HG03378 (cell line): ENCODE measurements around the gene WDR26.
A peak's percentile ranks its signal among the peaks of the same experiment; 100 is the strongest.

Experiments used
- ATAC-seq: cut with Tn5 transposase; IDR thresholded peaks from one replicate; pipeline ENCODE4 v1.9.1; 2021; ENCODE audit warnings: mild to moderate bottlenecking, moderate library complexity; ENCODE audit not compliant: unreplicated experiment

Gene WDR26

GRCh38 chr1:224393294-224393693 lies 41.3 kb downstream of the WDR26 start:
- no peak for ATAC-seq

GRCh38 chr1:224392411-224393249 lies 42.0 kb downstream of the WDR26 start:
- ATAC-seq, result no peak

- ATAC-seq, result no peak
Measured at GRCh38 chr1:224390517-224390916, 44.1 kb downstream of the WDR26 start.

GRCh38 chr1:224387943-224388342 lies 46.7 kb downstream of the WDR26 start:
- ATAC-seq, result no peak

GRCh38 chr1:224387302-224387912 lies 47.2 kb downstream of the WDR26 start:
- ATAC-seq, result no peak

- no peak for ATAC-seq
Measured at GRCh38 chr1:224383218-224383617, 51.4 kb downstream of the WDR26 start.

GRCh38 chr1:224381880-224382548 lies 52.6 kb downstream of the WDR26 start:
- no peak for ATAC-seq

GRCh38 chr1:224380003-224380402 lies 54.6 kb downstream of the WDR26 start:
- peak; percentile 77 for ATAC-seq

GRCh38 chr1:224378855-224379631 lies 55.6 kb downstream of the WDR26 start:
- no peak for ATAC-seq

- peak; percentile 74 for ATAC-seq
Measured at GRCh38 chr1:224377676-224378006, 57.0 kb downstream of the WDR26 start.

- no peak for ATAC-seq
Measured at GRCh38 chr1:224375059-224375458, 59.5 kb downstream of the WDR26 start.

- no peak for ATAC-seq
Measured at GRCh38 chr1:224373008-224373590, 61.5 kb downstream of the WDR26 start.

- ATAC-seq, result peak; percentile 88
Measured at GRCh38 chr1:224368409-224368808, 66.2 kb downstream of the WDR26 start.

GRCh38 chr1:224359207-224359606 lies 75.4 kb downstream of the WDR26 start:
- ATAC-seq, result no peak

- no peak for ATAC-seq
Measured at GRCh38 chr1:224358237-224358636, 76.4 kb downstream of the WDR26 start.

- ATAC-seq, result no peak
Measured at GRCh38 chr1:224357626-224358124, 76.9 kb downstream of the WDR26 start.

GRCh38 chr1:224356685-224357625 lies 77.6 kb downstream of the WDR26 start, which contains the start of gene CNIH4:
Gene CNIH4, plus strand, starts transcription at chr1:224356879. Its CDS starts 46 bp downstream, at chr1:224356925.
- ATAC-seq, result peak; percentile 96

GRCh38 chr1:224353975-224354925 lies 80.3 kb downstream of the WDR26 start:
- ATAC-seq, result no peak
